WTC11 (cell line): ENCODE measurements around the gene SMG9. TPM values are rescaled to one million over a fixed set of nuclear protein-coding genes. Genes with fewer than 3 reads are reported as not detected.

Experiments used
- ATAC-seq: fragments of 200-7000 bp; cut with Tn5 transposase; 2 replicates; pipeline ENCODE4 v1.10.0; 2021; ENCODE audit warnings: mild to moderate bottlenecking, moderate library complexity
- CTCF ChIA-PET: fragments of 300-600 bp; sonication (Branson Sonifier 250); formaldehyde crosslinking; loops from one replicate; lab custom pipeline; 2021; ENCODE audit warnings: antibody characterized with exemption; lab: Charles Lee
- POLR2A ChIA-PET: fragments of 350-600 bp; sonication (Branson Sonifier 250); formaldehyde crosslinking; loops from one replicate; lab custom pipeline; 2021; ENCODE audit warnings: antibody characterized with exemption; lab: Charles Lee
- DNase-seq: peaks from one replicate; pipeline ENCODE4 v3.0.0; 2021; ENCODE audit warnings: low spot score
- H3K27ac Mint-ChIP-seq: 2 replicates; pipeline ENCODE4 v1.8.0; 2021; ENCODE audit warnings: mixed read lengths
- H3K27me3 Mint-ChIP-seq: 2 replicates; pipeline ENCODE4 v1.8.0; 2021; ENCODE audit warnings: low read depth, mild to moderate bottlenecking, moderate library complexity, mixed read lengths
- H3K36me3 Mint-ChIP-seq: 2 replicates; pipeline ENCODE4 v1.8.0; 2021; ENCODE audit warnings: mixed read lengths
- H3K4me1 Mint-ChIP-seq: 2 replicates; pipeline ENCODE4 v1.8.0; 2022; ENCODE audit warnings: mixed read lengths
- H3K4me3 Mint-ChIP-seq: 2 replicates; pipeline ENCODE4 v1.8.0; 2021; ENCODE audit warnings: mild to moderate bottlenecking, moderate library complexity, mixed read lengths
- H3K9me3 Mint-ChIP-seq: 2 replicates; pipeline ENCODE4 v1.8.0; 2021; ENCODE audit warnings: mixed read lengths
- CBFB ChIP-seq: sonication (generic); formaldehyde crosslinking; IDR thresholded peaks from 2 replicates; pipeline ENCODE4 v1.8.1; 2022; ENCODE audit warnings: mild to moderate bottlenecking, low read depth, missing genetic modification reagents
- CDX4 ChIP-seq: fragments of 250-450 bp; sonication (Bioruptor Pico); IDR thresholded peaks from 2 replicates; pipeline ENCODE4 v1.9.0; 2021; ENCODE audit warnings: moderate library complexity, mild to moderate bottlenecking, inconsistent platforms, borderline replicate concordance
- CTCF ChIP-seq: fragments of 200-600 bp; IDR thresholded peaks from 2 replicates; pipeline ENCODE4 v1.8.0; 2022; ENCODE audit warnings: antibody characterized with exemption
- ETV6 ChIP-seq: sonication (generic); formaldehyde crosslinking; IDR thresholded peaks from 2 replicates; pipeline ENCODE4 v1.8.1; 2022; ENCODE audit warnings: mild to moderate bottlenecking, missing genetic modification reagents
- FOXK1 ChIP-seq: sonication (generic); formaldehyde crosslinking; IDR thresholded peaks from 2 replicates; pipeline ENCODE4 v1.8.0; 2022; ENCODE audit warnings: mild to moderate bottlenecking, moderate library complexity, missing genetic modification reagents
- JUN ChIP-seq: sonication (generic); formaldehyde crosslinking; IDR thresholded peaks from 2 replicates; pipeline ENCODE4 v1.8.0; 2023; ENCODE audit warnings: mild to moderate bottlenecking, missing genetic modification reagents
- MAX ChIP-seq: sonication (generic); formaldehyde crosslinking; IDR thresholded peaks from 2 replicates; pipeline ENCODE4 v1.8.0; 2022; ENCODE audit warnings: mild to moderate bottlenecking, missing genetic modification reagents
- NR1H2 ChIP-seq: sonication (generic); formaldehyde crosslinking; IDR thresholded peaks from 2 replicates; pipeline ENCODE4 v1.9.0; 2021; ENCODE audit warnings: mild to moderate bottlenecking, moderate library complexity, missing genetic modification reagents
- PRDM15 ChIP-seq: sonication (generic); formaldehyde crosslinking; IDR thresholded peaks from 2 replicates; pipeline ENCODE4 v1.8.0; 2022; ENCODE audit warnings: missing genetic modification reagents
- SOX15 ChIP-seq: fragments of 250-450 bp; sonication (Bioruptor Pico); IDR thresholded peaks from 2 replicates; pipeline ENCODE4 v1.9.0; 2021; ENCODE audit warnings: mild to moderate bottlenecking
- SP1 ChIP-seq: sonication (generic); formaldehyde crosslinking; conservative IDR thresholded peaks from 2 replicates; pipeline ENCODE4 v1.8.1; 2022; ENCODE audit warnings: missing genetic modification reagents
- ZBTB21 ChIP-seq: sonication (generic); formaldehyde crosslinking; IDR thresholded peaks from 2 replicates; pipeline ENCODE4 v1.8.1; 2023; ENCODE audit warnings: mild to moderate bottlenecking, missing genetic modification reagents, borderline replicate concordance
- ZNF416 ChIP-seq: fragments of 250-450 bp; sonication (Bioruptor Pico); IDR thresholded peaks from 2 replicates; pipeline ENCODE4 v1.9.0; 2021; ENCODE audit warnings: mild to moderate bottlenecking, inconsistent platforms
- ZNF423 ChIP-seq: fragments of 250-450 bp; sonication (Bioruptor Pico); IDR thresholded peaks from 2 replicates; pipeline ENCODE4 v2.1.2; 2022; ENCODE audit warnings: mild to moderate bottlenecking, moderate library complexity
- total RNA-seq: library from RNA; stranded (reverse); gene quantifications from 3 replicates; pipeline ENCODE4 v1.2.3, GENCODE V29; 2021
- TF ChIP-seq, protein P1 (sequence below): sonication (generic); formaldehyde crosslinking; IDR thresholded peaks from 2 replicates; pipeline ENCODE4 v1.8.1; 2022; ENCODE audit warnings: low read depth, mild to moderate bottlenecking, moderate library complexity, missing genetic modification reagents, borderline replicate concordance
- TF ChIP-seq, protein P2 (sequence below): sonication (generic); formaldehyde crosslinking; IDR thresholded peaks from 2 replicates; pipeline ENCODE4 v1.8.0; 2023; ENCODE audit warnings: missing genetic modification reagents
- TF ChIP-seq, protein P3 (sequence below): sonication (generic); formaldehyde crosslinking; IDR thresholded peaks from 2 replicates; pipeline ENCODE4 v1.8.1; 2023; ENCODE audit warnings: mild to moderate bottlenecking, missing genetic modification reagents, moderate library complexity

Gene SMG9
- total RNA-seq, 1 experiment from 2014 or later: 25.7 TPM

- TF ChIP-seq, protein P1, sequence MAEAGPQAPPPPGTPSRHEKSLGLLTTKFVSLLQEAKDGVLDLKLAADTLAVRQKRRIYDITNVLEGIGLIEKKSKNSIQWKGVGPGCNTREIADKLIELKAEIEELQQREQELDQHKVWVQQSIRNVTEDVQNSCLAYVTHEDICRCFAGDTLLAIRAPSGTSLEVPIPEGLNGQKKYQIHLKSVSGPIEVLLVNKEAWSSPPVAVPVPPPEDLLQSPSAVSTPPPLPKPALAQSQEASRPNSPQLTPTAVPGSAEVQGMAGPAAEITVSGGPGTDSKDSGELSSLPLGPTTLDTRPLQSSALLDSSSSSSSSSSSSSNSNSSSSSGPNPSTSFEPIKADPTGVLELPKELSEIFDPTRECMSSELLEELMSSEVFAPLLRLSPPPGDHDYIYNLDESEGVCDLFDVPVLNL (CRISPR knock-in tag): peak; percentile 28; the same call in 1 of the 2 replicates
- TF ChIP-seq ZBTB21 (CRISPR knock-in tag) (0 out of 2 replicates have a peak, but pooled peaks have one; percentile 36), CDX4 (CRISPR knock-in tag) (no peak), FOXK1 (no peak), ZNF416 (CRISPR knock-in tag) (no peak), CBFB (CRISPR knock-in tag) (0 out of 2 replicates have a peak, but pooled peaks have one; percentile 47), ETV6 (CRISPR knock-in tag) (peak; percentile 55), SP1 (CRISPR knock-in tag) (peak; percentile 78), ZNF423 (CRISPR knock-in tag) (no peak), MAX (CRISPR knock-in tag) (peak; percentile 6), JUN (CRISPR knock-in tag) (no peak)
- TF ChIP-seq, protein P2, sequence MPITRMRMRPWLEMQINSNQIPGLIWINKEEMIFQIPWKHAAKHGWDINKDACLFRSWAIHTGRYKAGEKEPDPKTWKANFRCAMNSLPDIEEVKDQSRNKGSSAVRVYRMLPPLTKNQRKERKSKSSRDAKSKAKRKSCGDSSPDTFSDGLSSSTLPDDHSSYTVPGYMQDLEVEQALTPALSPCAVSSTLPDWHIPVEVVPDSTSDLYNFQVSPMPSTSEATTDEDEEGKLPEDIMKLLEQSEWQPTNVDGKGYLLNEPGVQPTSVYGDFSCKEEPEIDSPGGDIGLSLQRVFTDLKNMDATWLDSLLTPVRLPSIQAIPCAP (CRISPR knock-in tag): no peak; the same call in 1 of the 2 replicates
- TF ChIP-seq, protein P3, sequence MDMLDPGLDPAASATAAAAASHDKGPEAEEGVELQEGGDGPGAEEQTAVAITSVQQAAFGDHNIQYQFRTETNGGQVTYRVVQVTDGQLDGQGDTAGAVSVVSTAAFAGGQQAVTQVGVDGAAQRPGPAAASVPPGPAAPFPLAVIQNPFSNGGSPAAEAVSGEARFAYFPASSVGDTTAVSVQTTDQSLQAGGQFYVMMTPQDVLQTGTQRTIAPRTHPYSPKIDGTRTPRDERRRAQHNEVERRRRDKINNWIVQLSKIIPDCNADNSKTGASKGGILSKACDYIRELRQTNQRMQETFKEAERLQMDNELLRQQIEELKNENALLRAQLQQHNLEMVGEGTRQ: peak; percentile 65
These were observed at the start of gene SMG9 (continued) for GRCh38 chr19:43754503-43755255.

- DNase-seq: no peak
- POLR2A ChIA-PET: no interaction called here
- H3K36me3 Mint-ChIP-seq: no peaks in the 10 kb centered on the region
- TF ChIP-seq PRDM15 (CRISPR knock-in tag) (no peak), CTCF (no peak), NR1H2 (CRISPR knock-in tag) (no peak), SOX15 (no peak)
- TF ChIP-seq, protein P2 (CRISPR knock-in tag): no peak
- H3K27me3 Mint-ChIP-seq: peaks cover 31% of the 10 kb centered on the region
- no peak for ATAC-seq
- CTCF ChIA-PET: no interaction called here
- peaks cover 8% of the 10 kb centered on the region for H3K4me1 Mint-ChIP-seq
- no peak overlapping the region for H3K4me3 Mint-ChIP-seq
- no peak overlapping the region for H3K27ac Mint-ChIP-seq
- H3K9me3 Mint-ChIP-seq: peaks cover 5% of the 10 kb centered on the region; the same call in 1 of the 2 replicates
These were observed 49.7 kb upstream of the SMG9 start for GRCh38 chr19:43804432-43804831.
